Astrocyte of the cerebellum (primary cell): ENCODE results near the gene DPH1.

ENCODE experiments used
- DNase-seq: peaks from one replicate; pipeline ENCODE4 v3.0.0-alpha.2; 2011; ENCODE audit warnings: low read depth
- H3K4me3 ChIP-seq: 2 replicates; pipeline ENCODE4 v1.5.1; 2011; ENCODE audit warnings: mild to moderate bottlenecking, low read depth, low read length, moderate library complexity
- CTCF ChIP-seq: IDR thresholded peaks from 2 replicates; pipeline ENCODE4 v1.5.1; 2012; ENCODE audit warnings: low read length, low read depth, moderate library complexity, mild to moderate bottlenecking; ENCODE audit errors: missing control alignments
- in situ Hi-C: cut with HindIII; loops from 2 replicates; pipeline ENCODE4 v1.10.0; 2017; ENCODE audit warnings: low sequenced_read_pairs

DPH1 gene

GRCh38 chr17:2028737-2029136 is 1.2 kb upstream of the DPH1 start:
- DNase-seq, result no peak
- TF ChIP-seq CTCF, result no peak
- in situ Hi-C loops, result no loop called here
- no peak overlapping the region for H3K4me3 ChIP-seq

- peak; percentile 77 for TF ChIP-seq CTCF
- no peak for DNase-seq
- in situ Hi-C loops, result loop anchor here (5.0 kb wide), 2 partner anchors 113 to 168 kb away; no protein-coding TSS in a partner anchor
- H3K4me3 ChIP-seq, result peak overlapping the region; percentile 100
Measured at GRCh38 chr17:2030779-2031163, 818 bp downstream of the DPH1 start.

- H3K4me3 ChIP-seq, result no peak overlapping the region
- no peak for DNase-seq
- no peak for TF ChIP-seq CTCF
- in situ Hi-C loops, result loop anchor here (5.0 kb wide), 2 partner anchors 116 to 171 kb away; no protein-coding TSS in a partner anchor
Measured at GRCh38 chr17:2033153-2033552, 3.2 kb downstream of the DPH1 start.

GRCh38 chr17:2034157-2034556 is 4.2 kb downstream of the DPH1 start:
- TF ChIP-seq CTCF, result no peak
- in situ Hi-C loops, result loop anchor here (5.0 kb wide), 2 partner anchors 117 to 172 kb away; no protein-coding TSS in a partner anchor
- no peak overlapping the region for H3K4me3 ChIP-seq
- DNase-seq, result no peak

- no peak overlapping the region for H3K4me3 ChIP-seq
- TF ChIP-seq CTCF, result no peak
- in situ Hi-C loops, result loop anchor here (5.0 kb wide), 2 partner anchors 118 to 173 kb away; no protein-coding TSS in a partner anchor
- DNase-seq, result no peak
Measured at GRCh38 chr17:2034806-2035540, 5.0 kb downstream of the DPH1 start.

- in situ Hi-C loops, result no loop called here
- no peak overlapping the region for H3K4me3 ChIP-seq
Measured at GRCh38 chr17:2035541-2036488, 5.9 kb downstream of the DPH1 start.

More at GRCh38 chr17:2035541-2036488, 5.9 kb downstream of the DPH1 start:
- no peak for DNase-seq
- TF ChIP-seq CTCF, result no peak
